ENCODE data around the gene OGA. TPM values are rescaled to one million over a fixed set of nuclear protein-coding genes. Genes with fewer than 3 reads are reported as not detected.

OGA gene
- total and polyA plus RNA-seq, 2 donors (not counting 3 experiments of a cell fraction or from before 2014, with no cell fraction given): 30.8 to 118 TPM

GRCh38 chr10:101766753-101767599 lies 51.3 kb downstream of the OGA start:
- no peak overlapping the region for H3K27ac ChIP-seq (ENCODE audit: insufficient read depth, low read depth, low read length)
- no peaks in the 10 kb centered on the region for H3K9me1 ChIP-seq (replicated peaks; ENCODE audit: control insufficient read depth, extremely low read depth, insufficient read depth, low read length)
- no peaks in the 10 kb centered on the region for H3K79me2 ChIP-seq (ENCODE audit: control insufficient read depth, insufficient read depth, low read length)
- H3K4me2 ChIP-seq (ENCODE audit: insufficient read depth, low read length): no peak overlapping the region
- dilution Hi-C loops (cut with MboI; ENCODE audit: extremely low pct_ligation_motif_present, low sequenced_read_pairs) (no loop called here), intact Hi-C loops (cut with micrococcal nuclease) (no loop called here)
- DNase-seq (ENCODE audit: low read depth, low spot score) (no peak), FAIRE-seq (no peak)
- CTCF ChIA-PET: interaction anchor here (0.6 to 2.9 kb wide), 5 partner anchors 12 to 454 kb away, joined by 3 to 18 read pairs (median 3); no protein-coding TSS in a partner anchor
- no peak overlapping the region for H3K9ac ChIP-seq (replicated peaks; ENCODE audit: extremely low read depth, insufficient read depth, low read length)
- H3K4me1 ChIP-seq (ENCODE audit: control insufficient read depth, extremely low read depth, insufficient read depth, low read length): no peaks in the 10 kb centered on the region
- no peak overlapping the region for H2AFZ ChIP-seq (ENCODE audit: low read depth, low read length)
- POLR2A ChIA-PET: no interaction called here
- H3K4me3 ChIP-seq (replicated peaks in 1 of 3; ENCODE audit: insufficient read depth in 1 of 3, low read depth in 1 of 3, low read length in 3 of 3): no peak overlapping the region
- TF ChIP-seq GATA2 (IDR thresholded peaks at IDR 0.05; ENCODE audit: insufficient read depth, insufficient read length, low read depth, low read length) (no peak), JUN (IDR thresholded peaks at IDR 0.05; ENCODE audit: borderline replicate concordance, insufficient read depth, insufficient read length, low read depth) (no peak), MAX (IDR thresholded peaks at IDR 0.05; ENCODE audit: insufficient read depth, insufficient read length) (no peak), MYC (IDR thresholded peaks at IDR 0.05; ENCODE audit: low read depth, low read length) (no peak), CTCF (IDR thresholded peaks at IDR 0.05; ENCODE audit: extremely low read depth in 1 of 2, insufficient read depth in 1 of 2, low read depth in 1 of 2, low read length in 2 of 2) (no peak), EZH2 (IDR thresholded peaks at IDR 0.05; ENCODE audit: borderline replicate concordance, low read depth, low read length, severe bottlenecking) (no peak), POLR2AphosphoS5 (IDR thresholded peaks at IDR 0.05; ENCODE audit: insufficient read depth, low read depth, low read length) (no peak), FOS (IDR thresholded peaks at IDR 0.05; ENCODE audit: borderline replicate concordance, insufficient read depth, low read length) (no peak), POLR2A (IDR thresholded peaks at IDR 0.05; ENCODE audit: low read depth, low read length) (no peak)
- H3K9me3 ChIP-seq (replicated peaks; ENCODE audit: control insufficient read depth, insufficient read depth, low read length): no peaks in the 10 kb centered on the region
- peaks cover 47% of the 10 kb centered on the region in 2 experiments for H3K27me3 ChIP-seq (ENCODE audit: control insufficient read depth in 2 of 2, insufficient read depth in 2 of 2, low read length in 2 of 2)
- no peaks in the 10 kb centered on the region for H4K20me1 ChIP-seq (replicated peaks; ENCODE audit: control insufficient read depth, extremely low read depth, insufficient read depth, low read length)
- no peaks in the 10 kb centered on the region for H3K36me3 ChIP-seq (ENCODE audit: control insufficient read depth in 2 of 2, extremely low read depth in 1 of 2, insufficient read depth in 2 of 2, low read length in 2 of 2)
- no TSS peak for BruUV-seq (replicated peaks)
